Measurements from ENCODE around the gene KCNJ15.
"Not testable (repeated sequence)": the region's sequence is repeated elsewhere in the genome, so short reads cannot be mapped to it uniquely, and the experiment has no call there.

KCNJ15 gene

DNA sequence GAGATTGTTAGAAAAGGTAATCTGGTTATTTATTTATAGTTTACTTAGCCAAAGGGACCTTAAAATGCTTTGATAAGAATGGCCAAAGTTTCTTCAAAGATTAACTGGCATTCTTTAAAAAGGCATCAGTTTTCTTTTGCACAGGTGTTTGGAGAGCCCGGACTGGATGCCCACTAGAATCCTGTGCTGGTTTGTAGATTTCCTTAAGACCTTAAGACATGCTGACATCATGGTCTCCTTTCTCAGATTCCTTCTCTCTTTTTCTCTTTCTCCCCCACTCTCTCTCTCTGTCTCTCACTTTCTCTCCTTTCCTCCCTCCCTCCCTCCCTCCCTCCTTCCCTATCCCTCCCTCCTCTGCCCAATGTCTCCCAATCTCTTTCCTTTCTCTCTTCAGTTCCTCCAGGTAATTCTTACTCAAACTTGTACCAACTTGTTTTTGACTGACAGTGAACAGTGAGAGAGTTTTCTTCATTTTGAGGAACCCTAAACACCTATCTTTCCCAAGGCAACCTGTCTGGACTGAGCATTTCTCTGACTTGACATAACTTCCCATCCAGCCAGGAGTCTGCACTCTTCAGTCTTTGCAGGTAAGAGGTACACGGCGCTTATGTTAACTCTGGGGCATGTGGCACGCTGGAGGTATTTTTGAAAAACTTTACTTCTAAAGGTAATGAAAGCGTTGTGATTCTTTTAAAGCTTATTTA lies at the start of gene KCNJ15:
KCNJ15 (plus strand) TSS at position 393 of the 704 bp plus-strand sequence. CDS start 42,271 bp downstream, outside the sequence.
- DNase-seq (ENCODE audit: low read depth in 4 of 4, low spot score in 1 of 4), result no peak

DNA sequence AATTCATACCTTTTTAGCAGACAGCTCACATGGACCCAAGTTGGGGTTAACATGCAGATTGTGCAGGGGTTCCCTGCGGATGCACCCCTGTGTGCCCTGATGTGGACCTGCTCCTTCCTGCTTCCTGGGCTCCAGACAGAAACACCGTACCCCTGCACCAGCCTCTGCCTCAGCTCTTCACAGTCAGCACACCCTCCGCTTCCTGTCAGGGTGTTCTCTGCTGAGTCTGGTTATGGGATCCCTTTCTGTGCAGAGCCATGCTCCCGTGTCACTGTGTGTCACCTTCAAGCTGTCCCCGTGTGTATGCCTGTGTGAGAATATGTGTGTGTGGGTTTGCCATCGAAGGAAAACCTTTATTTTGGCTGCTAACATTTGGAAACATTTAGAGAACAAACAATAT lies 48.7 kb upstream of the KCNJ15 start:
- no peak for DNase-seq (ENCODE audit: low read depth in 4 of 4, low spot score in 1 of 4)

DNA sequence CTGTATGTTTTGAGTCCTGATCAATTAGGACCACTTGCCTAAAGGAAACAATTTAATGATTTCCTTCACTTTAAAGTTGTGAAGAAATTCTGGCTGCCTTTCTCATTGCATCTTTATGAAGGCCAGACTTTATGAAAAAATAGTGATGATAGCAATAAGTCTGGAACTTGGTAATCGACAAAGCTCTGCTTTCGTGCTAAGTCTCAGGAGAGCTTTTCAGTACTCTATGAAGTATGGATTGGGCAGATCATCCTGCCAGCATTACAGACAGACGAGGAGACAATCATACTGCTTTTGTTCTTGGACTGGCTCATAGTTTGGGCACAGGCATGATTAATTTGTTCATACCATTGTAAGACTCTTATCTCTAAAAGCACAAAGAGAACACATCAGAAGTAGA lies 45.5 kb upstream of the KCNJ15 start:
- no peak for DNase-seq (ENCODE audit: low read depth in 4 of 4, low spot score in 1 of 4)

DNA sequence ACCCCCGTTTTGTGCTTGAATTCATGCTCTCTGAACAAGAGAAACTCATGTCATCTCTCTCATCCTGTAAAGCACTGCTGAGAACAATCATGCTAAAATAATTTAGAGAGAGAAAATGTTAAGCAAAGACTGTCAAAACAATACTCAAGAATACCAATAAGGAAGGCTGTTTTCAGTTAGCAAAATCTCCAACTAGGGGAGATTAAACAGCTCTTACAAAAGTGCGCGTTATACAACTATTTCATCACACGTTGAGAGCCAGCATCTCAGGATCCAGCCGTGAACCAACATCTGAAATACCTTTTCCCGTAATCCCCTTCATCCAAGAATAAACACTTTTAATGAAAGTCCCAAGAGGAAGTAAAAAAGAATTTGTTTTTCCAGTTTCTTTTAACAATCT lies 44.1 kb upstream of the KCNJ15 start:
- no peak for DNase-seq (ENCODE audit: low read depth in 4 of 4, low spot score in 1 of 4)

DNA sequence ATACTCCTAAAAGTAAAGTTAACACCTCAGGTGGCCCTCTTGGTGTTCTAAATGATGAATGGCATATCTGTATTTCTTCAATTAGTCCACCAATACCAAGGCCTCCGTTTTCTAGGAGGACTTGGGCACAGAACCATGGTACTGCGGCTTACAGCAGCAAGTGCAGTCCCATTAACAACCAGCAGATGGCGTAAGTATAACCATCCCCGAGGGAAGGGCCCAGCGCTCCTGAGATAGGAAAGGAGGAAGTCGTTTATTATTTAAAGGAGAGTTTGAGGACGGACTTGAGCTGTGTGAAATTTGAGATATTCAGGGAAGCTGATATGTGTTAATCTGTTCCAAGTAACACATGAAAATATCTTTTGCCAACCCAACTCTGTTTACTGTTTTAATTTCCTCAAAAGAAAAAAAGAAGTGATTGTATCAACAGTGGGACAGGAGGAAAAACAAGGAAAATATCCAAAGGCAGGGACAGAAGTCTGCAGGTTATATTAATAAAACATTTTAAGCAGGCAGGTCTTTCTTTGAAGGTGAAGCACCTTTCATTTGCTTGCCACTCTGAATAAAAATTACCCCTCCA lies 37.7 kb upstream of the KCNJ15 start:
- peak; percentile 46 to 58 (median 49) for DNase-seq (ENCODE audit: low read depth in 4 of 4, low spot score in 1 of 4)

DNA sequence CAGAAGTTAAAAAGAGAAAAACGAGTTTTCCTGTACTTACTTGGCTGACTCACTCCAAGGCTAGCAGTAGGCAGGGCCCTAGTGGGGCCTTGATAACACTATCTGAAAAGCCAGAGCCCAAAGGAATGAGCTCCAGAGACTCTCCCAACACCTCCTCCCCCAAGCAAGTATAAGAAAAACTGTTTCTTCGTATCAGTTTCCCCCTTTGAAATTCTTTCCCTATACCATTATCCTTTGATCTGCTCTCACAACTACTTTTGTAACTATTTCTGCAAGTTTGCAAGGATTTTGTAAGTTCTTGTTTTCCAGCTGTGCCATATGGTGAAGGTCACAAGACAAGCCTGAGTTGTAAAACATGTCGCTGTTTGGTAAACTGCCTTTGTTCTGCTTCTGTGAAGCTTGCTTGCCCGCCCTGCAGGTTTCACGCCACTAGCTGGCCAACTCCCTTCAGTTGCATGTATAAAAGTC lies 36.5 kb upstream of the KCNJ15 start:
- DNase-seq (ENCODE audit: low read depth in 4 of 4, low spot score in 1 of 4), result no peak

DNA sequence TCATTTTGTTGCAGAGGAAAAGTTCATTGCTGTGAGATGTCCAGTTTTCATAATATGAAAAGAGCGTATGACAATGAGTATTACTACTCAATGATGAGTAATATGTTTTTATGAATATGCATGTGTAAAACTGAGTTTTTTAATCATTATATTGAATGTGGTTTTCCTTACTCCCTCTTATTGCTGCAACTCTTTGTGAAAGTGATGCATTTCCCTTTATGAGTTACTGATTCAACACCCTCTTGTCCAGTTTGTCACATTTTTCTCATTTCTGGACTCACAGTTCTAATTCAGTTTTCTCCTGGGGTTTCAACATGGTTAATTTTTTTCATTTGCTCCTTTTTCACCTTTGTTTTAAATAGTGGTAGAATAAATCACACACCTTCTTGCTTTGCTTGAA lies 35.2 kb upstream of the KCNJ15 start:
- DNase-seq (ENCODE audit: low read depth in 4 of 4, low spot score in 1 of 4), result no peak

DNA sequence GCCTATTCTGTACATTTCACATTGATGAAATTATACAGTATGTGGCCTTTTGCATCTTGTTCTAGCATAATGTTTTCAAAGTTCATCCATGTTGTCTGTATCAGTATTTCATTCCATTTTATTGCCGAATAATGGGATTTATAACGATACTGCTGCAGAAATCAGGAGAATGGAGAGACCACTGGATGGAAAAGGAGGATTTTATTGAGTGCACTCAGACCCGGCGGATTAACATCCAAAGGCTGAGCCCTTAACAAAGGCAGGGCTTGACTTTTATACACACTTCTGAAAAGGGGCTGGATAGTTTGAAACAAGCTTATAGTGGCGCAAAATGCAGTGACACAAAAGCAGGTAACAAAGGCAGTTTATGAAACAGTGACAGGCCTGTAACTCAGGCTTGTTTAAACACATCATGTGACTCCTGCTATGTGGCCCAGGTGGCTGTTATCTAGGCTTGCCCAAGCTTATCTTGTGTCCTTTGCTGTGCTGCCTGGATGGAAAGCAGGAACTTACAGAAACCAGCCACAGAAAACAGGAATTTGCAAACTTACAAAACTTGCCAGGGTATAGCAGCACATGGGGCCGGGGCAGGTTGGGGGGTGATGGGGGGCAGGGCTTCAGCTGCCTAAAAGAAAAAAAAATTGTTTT lies 32.8 kb upstream of the KCNJ15 start:
- no peak for DNase-seq (ENCODE audit: low read depth in 4 of 4, low spot score in 1 of 4)

DNA sequence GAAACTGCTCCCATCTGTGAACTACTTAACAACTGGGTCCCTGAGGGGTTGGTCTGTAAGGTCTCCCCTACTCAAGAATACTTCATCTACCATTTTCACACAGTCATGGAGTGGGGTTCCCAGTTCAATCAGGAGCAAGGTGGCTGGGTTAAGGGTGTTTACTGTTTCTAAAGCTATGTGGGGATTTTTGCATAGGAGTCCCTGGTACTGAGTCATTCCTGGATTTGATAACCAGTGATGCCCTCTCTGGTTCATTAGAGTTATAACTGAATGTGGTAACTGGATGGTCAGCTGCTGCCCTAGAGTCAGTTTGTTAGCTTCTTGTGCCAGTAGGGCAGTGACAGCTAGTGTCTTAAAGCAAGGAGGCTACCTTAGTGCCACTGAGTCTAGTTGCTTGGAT lies 29.4 kb upstream of the KCNJ15 start:
- DNase-seq (ENCODE audit: low read depth in 4 of 4, low spot score in 1 of 4), result no peak

DNA sequence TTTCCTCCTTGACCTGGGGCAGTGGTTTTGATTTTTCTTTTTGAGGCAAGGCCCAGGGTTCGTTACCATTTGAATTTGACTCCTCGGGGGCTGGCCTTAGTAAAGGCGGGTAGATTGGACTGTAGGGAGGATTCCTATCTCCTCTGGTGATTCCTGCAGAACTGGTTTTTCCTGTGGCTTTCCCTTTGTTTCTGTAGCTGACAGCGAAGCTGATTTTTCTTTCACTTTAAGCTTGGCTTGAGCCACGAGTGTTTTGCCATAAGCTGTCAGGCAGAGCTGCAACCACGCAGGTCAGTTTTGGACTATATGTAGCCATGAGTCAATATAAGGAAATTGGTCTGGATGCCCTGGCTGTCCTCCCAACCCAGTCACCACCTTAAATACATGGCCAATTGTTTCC lies 28.7 kb upstream of the KCNJ15 start:
- no peak for DNase-seq (ENCODE audit: low read depth in 4 of 4, low spot score in 1 of 4)

DNA sequence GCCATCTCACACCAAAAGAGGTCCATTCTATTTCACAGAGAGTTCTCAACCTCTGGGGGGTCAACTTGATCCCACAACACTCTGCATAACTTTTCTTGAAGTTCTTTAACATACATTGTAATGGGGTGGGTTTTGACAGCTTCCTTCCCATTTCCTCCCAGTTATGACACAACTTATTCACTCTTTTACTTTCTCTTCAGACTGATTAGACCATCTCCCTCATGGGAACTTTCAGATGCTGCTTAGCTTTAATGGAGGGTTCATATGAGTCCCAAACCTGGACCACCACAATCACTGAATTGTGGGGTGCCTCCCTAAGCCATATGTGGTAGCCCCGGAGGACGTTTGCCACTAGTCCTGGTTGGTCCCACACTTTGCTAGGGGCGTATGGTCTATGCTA lies 28.3 kb upstream of the KCNJ15 start:
- DNase-seq (ENCODE audit: low read depth in 4 of 4, low spot score in 1 of 4), result no peak

DNA sequence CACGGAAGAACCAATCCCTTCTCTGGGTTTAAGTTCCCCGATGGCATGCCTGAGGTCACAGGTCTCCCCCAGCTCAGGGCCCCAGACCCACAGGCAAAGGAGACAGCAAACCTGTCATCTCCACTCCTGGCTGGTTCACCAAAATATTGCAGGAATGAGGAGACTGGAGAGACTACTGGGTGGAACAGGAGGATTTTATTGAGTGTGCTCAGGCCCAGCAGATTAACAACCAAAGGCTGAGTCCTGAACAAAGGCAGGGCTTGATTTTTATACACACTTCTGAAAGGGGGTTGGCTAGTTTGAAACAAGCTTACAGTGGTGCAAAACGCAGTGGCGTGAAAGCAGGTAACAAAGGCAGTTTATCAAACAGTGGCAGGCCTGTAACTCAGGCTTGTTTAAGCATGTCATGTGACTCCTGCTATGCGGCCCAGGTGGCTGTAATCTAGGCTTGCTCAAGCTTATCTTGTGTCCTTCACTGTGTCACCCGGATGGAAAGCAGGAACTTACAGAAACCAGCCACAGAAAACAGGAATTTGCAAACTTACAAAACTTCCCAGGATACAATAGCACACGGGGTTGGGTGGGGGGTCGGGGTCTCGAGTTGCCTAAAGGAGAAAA lies 27.4 kb upstream of the KCNJ15 start:
- no peak for DNase-seq (ENCODE audit: low read depth in 4 of 4, low spot score in 1 of 4)

DNA sequence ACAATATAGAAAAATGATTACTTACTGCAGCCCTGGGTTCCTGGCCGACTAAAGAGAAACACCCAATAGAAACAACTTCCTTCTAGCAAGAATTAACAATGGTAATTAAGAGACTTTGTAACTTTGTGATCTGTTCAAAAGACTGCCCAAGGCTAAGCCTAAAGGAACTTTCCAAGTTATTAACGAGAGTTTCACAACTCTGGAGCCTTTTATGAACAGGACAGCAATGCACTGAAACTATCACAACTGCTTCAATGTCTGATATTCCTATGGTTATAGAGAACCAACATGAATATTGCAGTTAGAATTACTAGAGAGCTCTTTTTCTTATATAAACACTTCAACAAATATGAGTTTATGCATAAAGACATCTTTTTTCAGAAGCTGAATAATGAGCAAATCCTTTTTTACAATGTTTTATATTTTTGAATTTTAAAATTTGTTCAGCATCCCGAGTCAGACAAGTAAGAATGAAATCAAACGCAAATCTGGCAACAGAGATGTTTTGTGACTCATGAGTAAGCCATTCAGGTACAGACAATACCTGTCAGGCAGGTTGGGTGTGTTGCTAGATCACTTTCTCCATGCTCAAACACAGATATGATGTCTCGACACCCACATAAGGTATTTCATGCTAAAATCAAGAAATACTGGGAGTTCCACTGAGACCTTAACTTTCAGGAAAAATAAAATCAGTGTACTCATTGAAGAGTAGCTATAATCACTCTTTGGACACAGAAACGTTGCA lies 22.2 kb upstream of the KCNJ15 start:
- DNase-seq (ENCODE audit: low read depth in 4 of 4, low spot score in 1 of 4), result no peak

DNA sequence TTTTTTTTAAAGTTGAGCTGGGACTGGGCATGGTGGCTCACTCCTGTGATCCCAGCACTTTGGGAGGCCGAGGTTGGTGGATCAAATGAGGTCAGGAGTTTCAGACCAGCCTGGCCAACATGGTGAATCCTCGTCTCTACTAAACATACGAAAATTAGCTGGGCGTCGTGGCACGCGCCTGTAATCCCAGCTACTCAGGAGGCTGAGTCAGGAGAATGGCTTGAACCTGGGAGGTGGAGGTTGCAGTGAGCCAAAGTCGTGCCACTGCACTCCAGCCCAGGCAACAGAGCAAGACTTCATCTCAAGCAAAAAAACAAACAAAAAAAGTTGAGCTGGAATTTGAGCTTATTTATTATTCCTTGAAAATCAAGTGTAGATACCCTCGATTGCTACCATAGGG lies 21.5 kb upstream of the KCNJ15 start:
- DNase-seq (ENCODE audit: low read depth in 4 of 4, low spot score in 1 of 4), result not testable (repeated sequence)

DNA sequence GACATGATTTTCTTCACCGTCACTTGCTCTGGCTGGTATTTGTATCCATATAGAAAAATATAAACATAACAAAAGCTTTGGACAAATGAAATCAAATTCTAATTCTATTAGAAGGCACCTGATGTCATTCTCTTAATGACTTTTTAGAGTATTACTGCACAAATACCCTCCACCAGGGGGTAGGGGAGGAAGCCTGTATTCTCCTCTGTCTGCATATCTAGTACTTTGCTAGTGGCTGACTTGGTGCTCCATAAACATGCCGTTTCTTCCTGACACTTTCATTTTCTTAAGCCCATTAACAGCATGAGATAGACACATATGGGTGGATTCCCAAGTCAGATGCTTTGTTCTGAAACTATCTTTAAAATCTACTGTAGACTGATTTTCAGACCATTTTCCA lies 20.6 kb upstream of the KCNJ15 start:
- DNase-seq (ENCODE audit: low read depth in 4 of 4, low spot score in 1 of 4), result no peak

DNA sequence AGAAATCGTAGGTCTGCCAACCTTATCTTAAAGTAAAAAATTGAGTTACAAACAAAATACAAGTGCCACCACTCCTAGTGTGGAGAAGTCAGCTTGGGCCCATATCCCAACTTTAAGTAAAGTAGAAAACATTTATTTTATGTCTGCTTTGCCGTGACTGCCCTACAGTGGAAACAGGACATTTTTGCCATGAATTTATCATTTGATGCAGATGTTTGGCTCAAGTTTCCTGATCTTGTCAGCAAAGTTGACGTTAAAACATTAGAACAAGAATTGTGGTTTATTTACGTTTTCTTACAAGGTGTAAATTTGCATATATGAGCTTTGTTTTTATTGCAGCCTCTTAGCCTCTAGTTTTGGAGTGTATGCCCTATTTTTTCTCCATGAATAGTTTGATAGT lies 17.1 kb upstream of the KCNJ15 start:
- no peak for DNase-seq (ENCODE audit: low read depth in 4 of 4, low spot score in 1 of 4)

DNA sequence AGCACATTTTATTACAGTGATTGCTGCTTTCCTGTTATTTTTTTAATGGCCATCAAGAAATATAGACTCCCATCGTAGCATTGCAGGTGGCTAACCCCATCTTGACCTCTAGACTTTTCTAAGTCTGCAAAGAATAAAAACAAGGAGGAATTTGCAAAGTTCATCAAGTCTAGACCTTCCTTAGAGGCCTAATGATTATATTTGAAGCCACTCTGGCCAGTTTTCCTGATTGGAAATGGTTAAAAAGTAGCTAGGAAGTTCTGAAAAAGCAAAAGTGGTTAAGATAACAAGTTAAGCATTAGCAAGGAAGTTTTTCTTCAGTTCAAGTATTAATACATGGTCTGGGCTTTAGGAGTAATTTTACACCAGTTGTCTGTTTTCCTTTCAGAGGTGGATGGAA lies 16.7 kb upstream of the KCNJ15 start:
- DNase-seq (ENCODE audit: low read depth in 4 of 4, low spot score in 1 of 4), result no peak

DNA sequence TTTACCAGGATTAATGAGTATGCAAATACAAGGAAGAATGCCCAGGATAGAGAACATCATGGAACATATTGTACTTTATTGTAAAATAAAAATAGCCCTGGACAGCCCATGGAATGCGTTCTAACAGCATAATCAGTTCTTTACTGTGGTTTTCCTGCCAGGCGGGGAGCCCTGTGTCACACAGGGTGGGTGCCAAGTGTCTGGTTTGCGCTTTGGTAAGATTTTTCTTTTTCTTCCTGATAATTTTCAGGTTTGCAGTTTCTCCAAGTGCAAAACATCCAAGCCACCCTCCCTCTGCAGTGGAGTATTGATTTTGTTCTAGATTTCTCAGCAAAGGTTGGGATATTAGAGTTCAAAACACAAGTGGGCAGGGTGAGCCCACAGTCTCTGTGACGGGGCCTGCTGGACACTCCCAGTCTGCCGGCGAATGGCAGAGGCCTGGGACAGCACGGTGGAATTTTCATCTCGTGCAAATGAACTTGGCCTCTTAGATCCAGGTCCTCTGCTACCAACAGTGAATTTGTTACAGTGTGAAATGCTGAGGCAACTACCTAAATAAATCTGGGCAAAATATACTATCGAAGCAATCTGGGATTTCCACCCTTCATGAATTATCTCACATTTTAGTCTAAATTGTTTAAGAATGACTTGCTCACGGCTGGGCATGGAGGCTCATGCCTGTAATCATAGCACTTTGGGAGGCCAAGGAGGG lies 15.6 kb upstream of the KCNJ15 start:
- no peak for DNase-seq (ENCODE audit: low read depth in 4 of 4, low spot score in 1 of 4)

DNA sequence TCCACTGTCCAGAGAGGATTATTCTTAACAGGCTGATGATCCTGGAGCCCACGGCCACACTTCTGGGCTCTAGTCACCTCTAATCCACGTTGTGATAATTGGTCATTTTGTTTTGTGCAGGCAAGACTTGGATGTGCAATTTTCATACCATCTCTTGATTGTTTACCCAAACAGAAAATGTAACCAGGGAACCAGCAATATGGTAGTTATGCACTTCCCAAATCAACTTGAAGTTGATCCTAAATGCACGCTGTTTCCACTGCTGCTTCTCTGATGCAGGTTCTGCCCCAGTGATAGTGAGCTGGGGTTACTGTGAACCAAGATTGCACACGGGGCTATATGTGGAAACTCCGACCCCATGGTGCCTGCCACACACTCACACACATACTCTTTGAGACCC lies 14.7 kb upstream of the KCNJ15 start:
- no peak for DNase-seq (ENCODE audit: low read depth in 4 of 4, low spot score in 1 of 4)

DNA sequence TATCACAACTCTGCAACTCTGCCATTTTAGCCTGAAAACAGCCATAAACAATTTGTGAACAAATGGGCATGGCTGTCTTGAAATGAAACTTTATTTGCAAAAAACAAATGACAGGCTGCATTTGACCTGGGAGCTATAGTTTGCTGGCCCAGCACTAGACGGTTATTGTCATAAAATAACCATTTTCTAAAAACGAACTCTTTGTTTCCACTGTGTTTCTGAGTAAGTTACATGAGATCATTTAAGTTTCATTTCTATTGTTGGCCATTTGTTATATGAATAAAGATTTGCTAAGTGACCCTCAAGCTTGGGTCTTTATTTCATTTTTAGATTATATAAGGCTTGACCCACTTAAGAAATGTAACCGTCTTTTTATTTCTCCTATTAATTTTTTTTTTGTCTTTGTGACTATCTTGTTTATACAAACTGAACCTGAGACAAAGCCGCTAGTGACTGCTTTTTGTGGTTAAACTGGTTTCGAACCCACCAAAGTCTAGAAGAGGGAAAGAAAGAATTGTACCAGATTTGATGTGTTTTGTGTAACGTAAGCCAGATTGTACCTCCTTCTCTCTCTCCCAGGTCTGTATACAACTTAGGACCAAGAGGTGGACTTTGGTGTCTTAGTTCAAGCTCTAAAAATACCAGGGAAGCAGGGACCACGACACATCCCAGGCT lies 12.9 kb upstream of the KCNJ15 start:
- DNase-seq (ENCODE audit: low read depth in 4 of 4, low spot score in 1 of 4), result no peak

Measured in stimulated activated CD4-positive, alpha-beta T cell treated with anti-CD3 and anti-CD28 coated beads, Interleukin-1b, Interleukin-23, amount 100 ng/mL, for 24 hours (primary cell).